ENCODE results near the gene DNER. TPM values are rescaled to one million over a fixed set of nuclear protein-coding genes. Genes with fewer than 3 reads are reported as not detected.

The DNER gene
- total RNA-seq, 1 experiment from 2014 or later = 2.9 TPM

DNA sequence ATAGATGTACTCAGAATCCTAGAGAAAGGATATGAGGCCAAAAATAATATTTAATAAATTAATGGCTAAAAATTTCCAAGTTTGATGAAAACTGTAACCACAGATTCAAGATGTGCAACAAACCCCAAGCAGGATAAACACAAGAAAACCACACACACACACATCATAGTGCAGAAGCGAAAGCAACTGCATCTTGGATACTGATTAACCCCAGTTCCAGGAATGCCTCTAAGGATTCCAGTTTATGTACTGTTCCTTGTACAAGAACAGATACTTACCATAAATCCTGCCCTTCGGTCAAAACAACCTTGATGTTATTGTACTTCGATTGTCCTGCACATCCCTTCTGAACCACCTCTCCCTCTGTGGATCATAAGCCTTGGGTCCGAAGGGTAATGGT lies 320.4 kb downstream of the DNER start:
- Histone ChIP-seq H3K4me1 (ENCODE audit: control insufficient read depth in 1 of 2, insufficient read depth in 2 of 2, low read length in 2 of 2) (no peaks in the 10 kb centered on the region), H3K79me2 (ENCODE audit: insufficient read depth, low read length) (no peaks in the 10 kb centered on the region), H3K36me3 (ENCODE audit: control insufficient read depth in 1 of 2, insufficient read depth in 2 of 2, low read length in 2 of 2) (no peaks in the 10 kb centered on the region), H3K9ac (ENCODE audit: low read length) (no peak overlapping the region), H4K20me1 (ENCODE audit: insufficient read depth) (no peaks in the 10 kb centered on the region), H3K9me2 (ENCODE audit: insufficient read depth) (no peaks in the 10 kb centered on the region), H3K4me3 (replicated peaks in 1 of 2; ENCODE audit: low read depth in 1 of 2, low read length in 2 of 2) (no peak overlapping the region), H3K4me2 (ENCODE audit: low read length) (no peak overlapping the region), H3K9me3 (ENCODE audit: control insufficient read depth in 1 of 2, insufficient read depth in 1 of 2, low read depth in 1 of 2, low read length in 2 of 2) (no peaks in the 10 kb centered on the region; a peak in 1 of 4 replicates), H3K27me3 (ENCODE audit: insufficient read depth, low read length) (no peaks in the 10 kb centered on the region), H2AFZ (ENCODE audit: low read depth, low read length, poor library complexity, severe bottlenecking) (no peak overlapping the region), H3K27ac (ENCODE audit: low read depth, low read length) (no peak overlapping the region)
- RAD21 ChIA-PET (ENCODE audit: low non-redundant PET in 1 of 2, low total read pairs in 2 of 2, uncharacterized antibody in 2 of 2, unreplicated experiment in 2 of 2) = no interaction called here
- TF ChIP-seq, protein P1, sequence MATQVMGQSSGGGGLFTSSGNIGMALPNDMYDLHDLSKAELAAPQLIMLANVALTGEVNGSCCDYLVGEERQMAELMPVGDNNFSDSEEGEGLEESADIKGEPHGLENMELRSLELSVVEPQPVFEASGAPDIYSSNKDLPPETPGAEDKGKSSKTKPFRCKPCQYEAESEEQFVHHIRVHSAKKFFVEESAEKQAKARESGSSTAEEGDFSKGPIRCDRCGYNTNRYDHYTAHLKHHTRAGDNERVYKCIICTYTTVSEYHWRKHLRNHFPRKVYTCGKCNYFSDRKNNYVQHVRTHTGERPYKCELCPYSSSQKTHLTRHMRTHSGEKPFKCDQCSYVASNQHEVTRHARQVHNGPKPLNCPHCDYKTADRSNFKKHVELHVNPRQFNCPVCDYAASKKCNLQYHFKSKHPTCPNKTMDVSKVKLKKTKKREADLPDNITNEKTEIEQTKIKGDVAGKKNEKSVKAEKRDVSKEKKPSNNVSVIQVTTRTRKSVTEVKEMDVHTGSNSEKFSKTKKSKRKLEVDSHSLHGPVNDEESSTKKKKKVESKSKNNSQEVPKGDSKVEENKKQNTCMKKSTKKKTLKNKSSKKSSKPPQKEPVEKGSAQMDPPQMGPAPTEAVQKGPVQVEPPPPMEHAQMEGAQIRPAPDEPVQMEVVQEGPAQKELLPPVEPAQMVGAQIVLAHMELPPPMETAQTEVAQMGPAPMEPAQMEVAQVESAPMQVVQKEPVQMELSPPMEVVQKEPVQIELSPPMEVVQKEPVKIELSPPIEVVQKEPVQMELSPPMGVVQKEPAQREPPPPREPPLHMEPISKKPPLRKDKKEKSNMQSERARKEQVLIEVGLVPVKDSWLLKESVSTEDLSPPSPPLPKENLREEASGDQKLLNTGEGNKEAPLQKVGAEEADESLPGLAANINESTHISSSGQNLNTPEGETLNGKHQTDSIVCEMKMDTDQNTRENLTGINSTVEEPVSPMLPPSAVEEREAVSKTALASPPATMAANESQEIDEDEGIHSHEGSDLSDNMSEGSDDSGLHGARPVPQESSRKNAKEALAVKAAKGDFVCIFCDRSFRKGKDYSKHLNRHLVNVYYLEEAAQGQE (IDR thresholded peaks at IDR 0.05; ENCODE audit: low read depth) = no peak
- TF ChIP-seq EGR1 (IDR thresholded peaks at IDR 0.05; ENCODE audit: low read depth) (no peak), EZH2phosphoT487 (IDR thresholded peaks at IDR 0.05; ENCODE audit: borderline replicate concordance) (no peak), SRF (IDR thresholded peaks at IDR 0.05; ENCODE audit: low read depth) (no peak), POLR2A (IDR thresholded peaks at IDR 0.05; ENCODE audit: borderline replicate concordance, extremely low read depth, insufficient read depth, insufficient read length) (no peak), CBX3 (IDR thresholded peaks at IDR 0.05; ENCODE audit: low read depth) (no peak), ELF1 (IDR thresholded peaks at IDR 0.05; ENCODE audit: borderline replicate concordance, low read depth) (no peak), ZFX (IDR thresholded peaks at IDR 0.05) (no peak), RAD21 (IDR thresholded peaks at IDR 0.05; ENCODE audit: low read depth) (no peak), YY1 (IDR thresholded peaks at IDR 0.05; ENCODE audit: extremely low read depth, insufficient replicate concordance, low read depth, low read length) (no peak)
- TF ChIP-seq, protein P2, sequence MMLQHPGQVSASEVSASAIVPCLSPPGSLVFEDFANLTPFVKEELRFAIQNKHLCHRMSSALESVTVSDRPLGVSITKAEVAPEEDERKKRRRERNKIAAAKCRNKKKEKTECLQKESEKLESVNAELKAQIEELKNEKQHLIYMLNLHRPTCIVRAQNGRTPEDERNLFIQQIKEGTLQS (IDR thresholded peaks at IDR 0.05) = no peak
- TF ChIP-seq, protein P3, sequence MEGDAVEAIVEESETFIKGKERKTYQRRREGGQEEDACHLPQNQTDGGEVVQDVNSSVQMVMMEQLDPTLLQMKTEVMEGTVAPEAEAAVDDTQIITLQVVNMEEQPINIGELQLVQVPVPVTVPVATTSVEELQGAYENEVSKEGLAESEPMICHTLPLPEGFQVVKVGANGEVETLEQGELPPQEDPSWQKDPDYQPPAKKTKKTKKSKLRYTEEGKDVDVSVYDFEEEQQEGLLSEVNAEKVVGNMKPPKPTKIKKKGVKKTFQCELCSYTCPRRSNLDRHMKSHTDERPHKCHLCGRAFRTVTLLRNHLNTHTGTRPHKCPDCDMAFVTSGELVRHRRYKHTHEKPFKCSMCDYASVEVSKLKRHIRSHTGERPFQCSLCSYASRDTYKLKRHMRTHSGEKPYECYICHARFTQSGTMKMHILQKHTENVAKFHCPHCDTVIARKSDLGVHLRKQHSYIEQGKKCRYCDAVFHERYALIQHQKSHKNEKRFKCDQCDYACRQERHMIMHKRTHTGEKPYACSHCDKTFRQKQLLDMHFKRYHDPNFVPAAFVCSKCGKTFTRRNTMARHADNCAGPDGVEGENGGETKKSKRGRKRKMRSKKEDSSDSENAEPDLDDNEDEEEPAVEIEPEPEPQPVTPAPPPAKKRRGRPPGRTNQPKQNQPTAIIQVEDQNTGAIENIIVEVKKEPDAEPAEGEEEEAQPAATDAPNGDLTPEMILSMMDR (IDR thresholded peaks at IDR 0.05 in 2 of 3, conservative IDR thresholded peaks at IDR 0.05 in 1 of 3; ENCODE audit: borderline replicate concordance in 1 of 3, insufficient read depth in 1 of 3, low read depth in 2 of 3, low read length in 2 of 3) = no peak
- CTCF ChIA-PET = no interaction called here
- intact Hi-C loops (cut with micrococcal nuclease) = no loop called here
- ATAC-seq = no peak
- BruUV-seq (replicated peaks) = no TSS peak
- no peak for DNase-seq (ENCODE audit: low read depth, low spot score)
- POLR2A ChIA-PET = no interaction called here

Measured in HCT116 (cell line).